Muscle of leg (tissue), 16 donors: ENCODE measurements around the gene BATF2. TPM values are rescaled to one million over a fixed set of nuclear protein-coding genes. Genes with fewer than 3 reads are reported as not detected.

ENCODE experiments used
- DNase-seq: peaks from one replicate; pipeline ENCODE4 v3.0.0; 2013
- H3K27ac ChIP-seq: one replicate; pipeline ENCODE4 v1.5.1; 2013; ENCODE audit warnings: mild to moderate bottlenecking, low read length, control low read depth
- H3K27me3 ChIP-seq: one replicate; pipeline ENCODE4 v1.6.1; 2013; ENCODE audit warnings: low read length; ENCODE audit not compliant: control insufficient read depth, insufficient read depth
- H3K36me3 ChIP-seq: one replicate; pipeline ENCODE4 v1.6.1; 2013; ENCODE audit warnings: low read length; ENCODE audit not compliant: control insufficient read depth, insufficient read depth
- H3K4me1 ChIP-seq: one replicate; pipeline ENCODE4 v1.6.1; 2013; ENCODE audit warnings: low read length; ENCODE audit not compliant: control insufficient read depth, insufficient read depth
- H3K4me3 ChIP-seq: one replicate; pipeline ENCODE4 v1.5.1; 2013; ENCODE audit warnings: low read length, control low read depth
- H3K9me3 ChIP-seq: replicated peaks from 2 replicates; pipeline ENCODE4 v1.6.1; 2013; ENCODE audit warnings: low read depth, low read length; ENCODE audit not compliant: control insufficient read depth
- WGBS: methylation state at CpG from one replicate; pipeline ENCODE4 v1.1.5; 2013; ENCODE audit warnings: missing lambda C conversion rate; ENCODE audit not compliant: insufficient coverage; 5-methylcytosine and 5-hydroxymethylcytosine counted together
- long read RNA-seq, 11 donors: transcript quantifications; one replicate each; lab custom pipeline, GENCODE V29; 2026
- polyA plus RNA-seq, 8 donors: library from polyadenylated mRNA; unstranded; fragments of 120-200 nt; gene quantifications; one replicate each; pipeline versions ENCODE4 v1.2.1 to v1.2.3, GENCODE V29; 2013; ENCODE audit warnings: inconsistent platforms in 1 of 8, low replicate concordance in 1 of 8; ENCODE audit not compliant: insufficient read length in 8 of 8, insufficient read depth in 1 of 8
- total RNA-seq: library from RNA; stranded (reverse); fragments of 120-200 nt; gene quantifications from one replicate; pipeline ENCODE4 v1.2.4, GENCODE V29; 2013

Gene BATF2, protein sequence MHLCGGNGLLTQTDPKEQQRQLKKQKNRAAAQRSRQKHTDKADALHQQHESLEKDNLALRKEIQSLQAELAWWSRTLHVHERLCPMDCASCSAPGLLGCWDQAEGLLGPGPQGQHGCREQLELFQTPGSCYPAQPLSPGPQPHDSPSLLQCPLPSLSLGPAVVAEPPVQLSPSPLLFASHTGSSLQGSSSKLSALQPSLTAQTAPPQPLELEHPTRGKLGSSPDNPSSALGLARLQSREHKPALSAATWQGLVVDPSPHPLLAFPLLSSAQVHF
- total RNA-seq (0.62 TPM), polyA plus RNA-seq (1 to 10 TPM in 4 of 8 donors, under 1 TPM in 4; 0.84 to 1.9 (median 1.1) TPM)
- long read RNA-seq, donor 1, result 0 reads
- long read RNA-seq, donor 2, result 0 reads
- long read RNA-seq, donor 3, result 0 reads
- long read RNA-seq, donor 4, result 0 reads
- long read RNA-seq, donor 5, partial matches to known transcripts, result 0 of 2 reads
- long read RNA-seq, donor 5, other reads (novel, unspliced or antisense), result 0 of 2 reads
- long read RNA-seq, donor 6, partial matches to known transcripts, result 0 of 2 reads
- long read RNA-seq, donor 6, other reads (novel, unspliced or antisense), result 0 of 2 reads
- long read RNA-seq, donor 7, partial matches to known transcripts, result 0 of 1 reads
- long read RNA-seq, donor 7, other reads (novel, unspliced or antisense), result 0 of 1 reads
- long read RNA-seq, donor 8, partial matches to known transcripts, result 0 of 2 reads
- long read RNA-seq, donor 8, other reads (novel, unspliced or antisense), result 0 of 2 reads
- long read RNA-seq, donor 9, partial matches to known transcripts, result 0 of 1 reads
- long read RNA-seq, donor 9, other reads (novel, unspliced or antisense), result 0 of 1 reads
- long read RNA-seq, donor 10, partial matches to known transcripts, result 0 of 1 reads
- long read RNA-seq, donor 10, other reads (novel, unspliced or antisense), result 0 of 1 reads
- long read RNA-seq, donor 11, partial matches to known transcripts, result 0 of 1 reads
- long read RNA-seq, donor 11, other reads (novel, unspliced or antisense), result 0 of 1 reads

DNA sequence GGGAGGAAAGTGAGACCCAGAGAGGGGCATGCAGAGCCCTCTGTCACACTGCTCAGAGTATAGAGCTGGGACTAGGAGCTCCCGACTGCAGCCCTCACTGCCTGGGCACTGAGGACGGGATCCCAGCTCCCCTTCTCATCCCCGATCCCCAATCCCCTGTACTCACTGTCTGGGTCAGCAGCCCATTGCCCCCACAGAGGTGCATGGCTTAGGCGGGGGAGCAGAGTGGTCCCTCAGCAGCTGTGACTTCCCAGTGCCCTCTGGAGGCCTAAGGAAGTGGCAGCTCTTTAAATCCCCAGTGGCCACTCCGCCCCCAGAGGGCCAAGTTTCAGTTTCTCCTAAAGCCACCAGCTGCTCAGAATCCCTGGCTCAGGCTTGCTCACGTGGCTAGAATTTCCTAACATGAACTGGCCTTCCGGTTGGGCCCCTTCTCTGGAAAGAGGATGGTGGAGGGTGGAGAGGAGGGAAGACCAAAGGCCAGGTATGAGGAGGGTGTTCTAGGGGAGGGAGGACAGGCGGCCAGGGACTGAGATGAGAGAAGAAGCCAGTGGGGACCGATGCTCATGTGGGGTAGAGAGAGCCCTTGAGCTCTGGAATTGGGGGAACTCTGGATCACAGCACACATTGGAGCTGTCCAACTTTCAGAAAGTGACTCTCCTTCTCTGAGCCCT lies at the start of gene BATF2:
TSS of gene BATF2 (minus strand) at position 262 of the 671 bp plus-strand sequence. CDS start at position 205, 57 bp downstream.
- Histone ChIP-seq H3K27ac (peak within 1 kb of the TSS; percentile 65), H3K4me3 (peak within 1 kb of the TSS; percentile 30), H3K36me3 (no peaks in the 10 kb centered on the region), H3K4me1 (peaks cover 15% of the 10 kb centered on the region), H3K9me3 (no peaks in the 10 kb centered on the region), H3K27me3 (peaks cover 2% of the 10 kb centered on the region)
- 17% methylated on average over 5 of the region's 9 CpGs for WGBS
- DNase-seq, result peak; percentile 82

DNA sequence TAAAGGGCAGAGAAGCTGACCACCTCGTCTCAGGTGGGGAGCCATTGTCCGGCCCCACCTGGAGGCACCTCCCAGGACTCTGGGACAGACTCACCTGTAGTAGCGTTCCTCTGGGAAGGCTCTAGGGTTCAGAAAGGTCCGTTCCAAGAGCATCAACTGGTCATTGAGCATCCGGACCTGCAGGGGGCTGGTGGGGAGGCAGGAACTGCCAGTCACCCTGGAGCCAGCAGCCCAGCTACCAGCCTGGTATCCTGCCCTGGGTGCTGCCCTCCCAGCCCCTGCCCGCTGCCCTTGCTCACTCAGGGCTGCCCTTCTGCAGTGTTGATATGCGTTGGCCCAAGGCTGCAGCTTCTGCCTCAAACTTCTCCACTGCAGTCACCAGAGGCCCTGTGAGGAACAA lies 49.0 kb upstream of the BATF2 start:
- H3K9me3 ChIP-seq, result no peaks in the 10 kb centered on the region
- peaks cover 4% of the 10 kb centered on the region for H3K27me3 ChIP-seq
- DNase-seq, result no peak
- H3K36me3 ChIP-seq, result peaks cover 35% of the 10 kb centered on the region
- no peak overlapping the region for H3K4me3 ChIP-seq
- 80% methylated on average over 7 of the region's 7 CpGs for WGBS
- peaks cover 38% of the 10 kb centered on the region for H3K4me1 ChIP-seq
- H3K27ac ChIP-seq, result no peak overlapping the region

DNA sequence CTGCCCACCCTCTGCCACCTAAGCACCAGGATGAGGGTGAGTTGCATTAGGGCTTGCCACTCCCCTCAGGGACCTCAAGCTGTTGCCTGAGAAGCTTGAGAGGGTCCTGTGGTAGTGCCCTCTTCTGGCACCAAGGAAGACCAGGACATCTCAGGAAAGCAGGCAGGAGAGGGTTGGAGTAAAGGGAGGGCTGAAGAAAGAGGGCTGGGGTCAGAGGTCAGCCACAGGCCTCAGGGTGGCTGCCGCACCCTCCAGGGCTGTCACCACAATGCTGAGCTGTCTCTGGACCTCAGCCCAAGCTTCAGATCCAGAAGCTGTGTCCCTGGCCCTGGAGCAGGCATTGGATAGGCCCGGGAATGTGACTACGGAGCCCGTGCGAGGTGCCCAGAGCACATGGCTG lies 48.3 kb upstream of the BATF2 start:
- no peak for DNase-seq
- Histone ChIP-seq H3K4me3 (no peak overlapping the region), H3K36me3 (peaks cover 35% of the 10 kb centered on the region), H3K27me3 (peaks cover 4% of the 10 kb centered on the region), H3K4me1 (peaks cover 44% of the 10 kb centered on the region), H3K27ac (no peak overlapping the region), H3K9me3 (no peaks in the 10 kb centered on the region)
- 86% methylated on average over 5 of the region's 5 CpGs for WGBS

DNA sequence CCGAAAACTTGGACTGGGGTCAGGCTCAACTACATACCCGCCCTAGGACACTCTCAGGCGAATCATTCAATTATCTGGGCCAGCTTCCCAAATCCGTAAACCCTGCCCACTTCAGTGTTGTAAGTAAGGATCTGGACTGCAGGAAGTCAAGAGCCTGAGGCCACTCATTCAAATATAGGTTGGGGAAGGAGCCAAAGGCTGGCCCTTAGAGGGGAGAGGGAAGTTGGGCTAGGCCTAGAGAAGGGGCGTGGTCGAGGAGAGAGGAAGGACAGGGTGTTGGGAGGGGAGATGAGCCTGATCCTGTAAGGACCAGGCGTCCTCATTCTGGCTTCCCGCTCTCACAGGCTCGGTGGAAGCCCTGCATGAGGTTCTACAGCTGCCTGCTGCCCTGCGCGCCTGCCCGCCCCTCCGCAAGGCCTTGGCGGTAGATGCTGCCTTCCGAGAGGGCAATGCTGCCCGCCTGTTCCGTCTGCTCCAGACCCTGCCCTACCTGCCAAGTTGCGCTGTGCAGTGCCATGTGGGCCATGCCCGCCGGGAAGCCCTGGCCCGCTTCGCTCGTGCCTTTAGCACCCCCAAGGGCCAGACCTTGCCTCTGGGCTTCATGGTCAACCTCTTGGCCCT lies 47.2 kb upstream of the BATF2 start:
- 84% methylated on average over 18 of the region's 23 CpGs for WGBS
- H3K36me3 ChIP-seq, result peaks cover 40% of the 10 kb centered on the region
- peaks cover 4% of the 10 kb centered on the region for H3K27me3 ChIP-seq
- H3K4me3 ChIP-seq, result no peak overlapping the region
- H3K27ac ChIP-seq, result peak overlapping the region; percentile 32
- peaks cover 44% of the 10 kb centered on the region for H3K4me1 ChIP-seq
- no peaks in the 10 kb centered on the region for H3K9me3 ChIP-seq
- DNase-seq, result peak; percentile 90

DNA sequence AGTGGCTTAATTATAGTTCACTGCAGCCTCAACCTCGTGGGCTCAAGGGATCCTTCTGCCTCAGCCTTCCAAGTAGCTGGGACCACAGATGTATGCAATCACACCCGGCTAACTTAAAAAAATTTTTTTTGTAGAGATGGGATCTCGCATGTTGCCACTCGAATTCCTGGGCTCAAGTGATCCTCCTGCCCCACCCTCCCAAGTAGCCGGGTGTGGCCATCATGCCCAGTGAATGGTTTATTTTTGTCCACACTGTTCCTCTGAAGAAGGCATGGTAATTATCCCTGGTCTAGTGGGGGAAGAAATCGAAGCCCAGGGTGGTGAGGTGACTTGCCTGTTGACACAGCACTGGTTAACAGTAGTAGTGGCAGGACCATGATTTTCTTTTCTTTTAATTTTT lies 46.1 kb upstream of the BATF2 start:
- H3K27ac ChIP-seq, result no peak overlapping the region
- DNase-seq, result no peak
- 80% methylated on average over 1 of the region's 6 CpGs for WGBS
- no peaks in the 10 kb centered on the region for H3K9me3 ChIP-seq
- no peaks in the 10 kb centered on the region for H3K27me3 ChIP-seq
- H3K36me3 ChIP-seq, result peaks cover 49% of the 10 kb centered on the region
- H3K4me3 ChIP-seq, result no peak overlapping the region
- H3K4me1 ChIP-seq, result peaks cover 39% of the 10 kb centered on the region

DNA sequence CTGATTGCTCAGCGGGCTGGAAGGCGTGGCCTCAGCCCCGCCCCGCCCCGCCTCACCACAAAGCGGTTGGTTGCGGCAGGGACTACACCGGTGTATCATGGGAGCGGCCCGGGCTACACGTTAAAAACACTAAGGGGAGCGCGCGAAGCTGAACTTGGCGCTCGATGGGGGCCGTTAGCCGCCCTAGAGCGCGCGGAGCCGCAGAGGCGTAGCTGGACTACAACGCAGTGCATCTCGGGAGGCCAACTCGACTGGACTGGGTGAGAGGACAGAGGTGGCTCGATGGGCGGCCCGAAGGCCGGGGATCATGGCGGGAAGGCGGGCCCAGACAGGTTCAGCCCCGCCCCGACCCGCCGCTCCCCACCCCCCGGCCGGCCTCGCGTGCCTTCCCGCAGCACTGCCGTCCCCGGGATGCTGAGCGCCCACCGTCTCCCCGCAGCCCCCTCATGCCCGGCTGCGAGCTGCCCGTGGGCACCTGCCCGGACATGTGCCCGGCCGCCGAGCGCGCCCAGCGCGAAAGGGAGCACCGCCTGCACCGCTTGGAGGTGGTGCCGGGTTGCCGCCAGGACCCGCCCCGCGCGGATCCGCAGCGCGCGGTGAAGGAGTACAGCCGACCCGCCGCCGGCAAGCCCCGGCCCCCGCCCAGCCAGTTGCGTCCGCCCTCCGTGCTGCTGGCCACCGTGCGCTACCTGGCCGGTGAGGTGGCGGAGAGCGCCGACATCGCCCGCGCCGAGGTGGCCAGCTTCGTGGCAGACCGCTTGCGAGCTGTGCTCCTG lies 44.3 kb upstream of the BATF2 start, which contains the start of gene SAC3D1:
TSS of gene SAC3D1 (plus strand) at position 364 of the 776 bp plus-strand sequence. CDS start at position 447, 83 bp downstream.
- peak within 1 kb of the TSS; percentile 81 for H3K4me3 ChIP-seq
- DNase-seq, result peak; percentile 96
- peaks cover 57% of the 10 kb centered on the region for H3K36me3 ChIP-seq
- WGBS, result under 1% methylated on average over 86 of the region's 91 CpGs
- H3K27ac ChIP-seq, result peak within 1 kb of the TSS; percentile 99
- no peaks in the 10 kb centered on the region for H3K9me3 ChIP-seq
- no peaks in the 10 kb centered on the region for H3K27me3 ChIP-seq
- peaks cover 31% of the 10 kb centered on the region for H3K4me1 ChIP-seq

DNA sequence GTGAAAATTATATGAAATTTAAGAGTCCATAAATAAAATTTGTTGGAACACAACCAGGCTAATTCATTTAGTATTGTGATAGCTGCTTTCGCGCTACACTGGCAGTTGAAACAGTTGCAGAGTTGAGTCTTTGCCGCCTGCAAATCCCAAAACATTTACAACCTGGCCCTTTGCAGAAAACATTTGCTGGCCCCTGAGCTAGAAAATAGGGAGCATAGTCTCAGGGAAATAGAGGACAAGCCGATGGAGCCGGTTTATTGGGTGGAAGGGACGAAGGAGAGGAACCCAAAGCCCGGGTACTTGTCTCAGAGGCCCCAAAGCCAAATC lies 43.7 kb upstream of the BATF2 start:
- Histone ChIP-seq H3K27ac (peak overlapping the region; percentile 99), H3K4me1 (peaks cover 31% of the 10 kb centered on the region), H3K9me3 (no peaks in the 10 kb centered on the region), H3K36me3 (peaks cover 57% of the 10 kb centered on the region), H3K27me3 (no peaks in the 10 kb centered on the region), H3K4me3 (peak overlapping the region; percentile 81)
- WGBS, result 0% methylated on average over 4 of the region's 7 CpGs
- DNase-seq, result no peak

DNA sequence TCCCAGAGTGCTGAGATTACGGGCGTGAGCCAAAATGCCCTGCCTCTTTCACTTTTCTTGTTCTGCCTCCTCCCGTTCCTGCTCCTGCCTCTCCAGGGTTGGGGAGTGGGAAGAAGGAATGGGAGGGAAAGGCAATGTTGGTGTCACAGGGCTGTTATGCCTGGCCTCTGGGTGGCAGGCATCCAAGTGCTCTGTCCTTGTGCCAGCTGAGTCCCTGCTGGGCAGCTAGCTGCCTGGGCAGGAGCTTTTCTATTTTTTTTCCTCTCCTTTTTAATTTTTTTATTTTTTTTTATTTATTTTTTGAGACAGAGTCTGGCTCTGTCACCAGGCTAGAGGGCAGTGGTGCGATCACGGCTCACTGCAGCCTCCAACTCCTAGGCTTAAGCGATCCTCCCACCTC lies 40.2 kb upstream of the BATF2 start:
- Histone ChIP-seq H3K9me3 (no peaks in the 10 kb centered on the region), H3K4me1 (peaks cover 9% of the 10 kb centered on the region), H3K36me3 (peaks cover 60% of the 10 kb centered on the region), H3K27me3 (no peaks in the 10 kb centered on the region), H3K27ac (no peak overlapping the region), H3K4me3 (no peak overlapping the region)
- DNase-seq, result peak; percentile 38
- no CpG with 5 or more reads among the region's 6 CpGs for WGBS

DNA sequence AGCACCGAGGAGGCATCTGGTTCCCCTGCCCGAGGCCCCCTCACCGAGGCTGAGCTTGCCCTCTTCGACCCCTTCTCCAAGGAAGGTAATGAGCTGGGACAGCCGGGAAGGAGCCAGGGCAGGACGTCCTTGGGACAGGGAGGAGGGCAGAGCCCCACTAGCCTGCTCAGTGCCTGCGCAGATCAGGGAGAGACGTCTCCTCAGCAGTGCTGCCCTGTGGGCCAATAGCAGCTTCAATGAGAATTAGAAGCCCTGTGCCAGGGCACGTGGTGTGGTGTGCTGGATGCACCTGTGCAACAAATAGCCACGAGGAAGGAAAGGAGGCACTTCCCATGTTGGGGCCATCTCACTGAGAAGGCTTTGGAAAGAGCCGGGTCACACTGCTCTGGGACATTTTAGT lies 38.8 kb upstream of the BATF2 start:
- Histone ChIP-seq H3K27ac (no peak overlapping the region), H3K27me3 (no peaks in the 10 kb centered on the region), H3K4me1 (peaks cover 5% of the 10 kb centered on the region), H3K9me3 (no peaks in the 10 kb centered on the region), H3K4me3 (no peak overlapping the region), H3K36me3 (peaks cover 70% of the 10 kb centered on the region)
- no peak for DNase-seq
- WGBS, result 69% methylated on average over 8 of the region's 11 CpGs
